ENCODE results near the gene TRIM63.

DNA sequence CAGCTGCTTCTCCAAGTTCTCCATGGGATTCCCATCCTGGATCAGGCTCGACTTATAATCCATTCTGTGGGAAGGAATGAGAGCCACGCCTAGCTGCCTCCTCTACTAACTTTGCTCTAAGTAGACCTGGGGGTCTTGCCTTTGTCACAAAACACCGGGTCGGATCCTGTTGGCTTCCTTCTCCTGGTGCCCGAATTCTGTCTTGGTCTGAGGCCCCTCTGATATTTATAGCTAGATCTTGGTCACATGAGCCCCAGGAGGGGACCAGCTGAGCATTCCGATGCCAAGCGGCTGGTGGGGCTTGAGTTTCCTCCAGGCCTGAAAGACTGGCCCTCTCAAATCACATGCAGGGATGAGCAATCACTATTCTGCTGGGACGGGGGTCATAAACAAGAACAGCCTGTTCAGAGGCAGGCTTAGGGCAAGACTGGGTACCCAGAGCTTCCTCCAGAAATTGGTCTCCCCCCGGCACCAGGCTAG lies at the start of gene TRIM63:
- TF ChIP-seq POLR2A (IDR thresholded peaks at IDR 0.05; ENCODE audit: extremely low read depth, insufficient read length) (no peak), MYC (IDR thresholded peaks at IDR 0.05; ENCODE audit: low read depth, low read length) (no peak)
- TF ChIP-seq, protein P1, sequence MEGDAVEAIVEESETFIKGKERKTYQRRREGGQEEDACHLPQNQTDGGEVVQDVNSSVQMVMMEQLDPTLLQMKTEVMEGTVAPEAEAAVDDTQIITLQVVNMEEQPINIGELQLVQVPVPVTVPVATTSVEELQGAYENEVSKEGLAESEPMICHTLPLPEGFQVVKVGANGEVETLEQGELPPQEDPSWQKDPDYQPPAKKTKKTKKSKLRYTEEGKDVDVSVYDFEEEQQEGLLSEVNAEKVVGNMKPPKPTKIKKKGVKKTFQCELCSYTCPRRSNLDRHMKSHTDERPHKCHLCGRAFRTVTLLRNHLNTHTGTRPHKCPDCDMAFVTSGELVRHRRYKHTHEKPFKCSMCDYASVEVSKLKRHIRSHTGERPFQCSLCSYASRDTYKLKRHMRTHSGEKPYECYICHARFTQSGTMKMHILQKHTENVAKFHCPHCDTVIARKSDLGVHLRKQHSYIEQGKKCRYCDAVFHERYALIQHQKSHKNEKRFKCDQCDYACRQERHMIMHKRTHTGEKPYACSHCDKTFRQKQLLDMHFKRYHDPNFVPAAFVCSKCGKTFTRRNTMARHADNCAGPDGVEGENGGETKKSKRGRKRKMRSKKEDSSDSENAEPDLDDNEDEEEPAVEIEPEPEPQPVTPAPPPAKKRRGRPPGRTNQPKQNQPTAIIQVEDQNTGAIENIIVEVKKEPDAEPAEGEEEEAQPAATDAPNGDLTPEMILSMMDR (IDR thresholded peaks at IDR 0.05; ENCODE audit: low read depth, low read length), result no peak
- TF ChIP-seq, protein P2, sequence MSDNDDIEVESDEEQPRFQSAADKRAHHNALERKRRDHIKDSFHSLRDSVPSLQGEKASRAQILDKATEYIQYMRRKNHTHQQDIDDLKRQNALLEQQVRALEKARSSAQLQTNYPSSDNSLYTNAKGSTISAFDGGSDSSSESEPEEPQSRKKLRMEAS (IDR thresholded peaks at IDR 0.05; ENCODE audit: low read depth, low read length), result no peak
